ENCODE data around the gene MED27.

MED27 gene

GRCh38 chr9:131994364-131995125, 85.1 kb downstream of the MED27 start:
- DNase-seq = no peak

DNA sequence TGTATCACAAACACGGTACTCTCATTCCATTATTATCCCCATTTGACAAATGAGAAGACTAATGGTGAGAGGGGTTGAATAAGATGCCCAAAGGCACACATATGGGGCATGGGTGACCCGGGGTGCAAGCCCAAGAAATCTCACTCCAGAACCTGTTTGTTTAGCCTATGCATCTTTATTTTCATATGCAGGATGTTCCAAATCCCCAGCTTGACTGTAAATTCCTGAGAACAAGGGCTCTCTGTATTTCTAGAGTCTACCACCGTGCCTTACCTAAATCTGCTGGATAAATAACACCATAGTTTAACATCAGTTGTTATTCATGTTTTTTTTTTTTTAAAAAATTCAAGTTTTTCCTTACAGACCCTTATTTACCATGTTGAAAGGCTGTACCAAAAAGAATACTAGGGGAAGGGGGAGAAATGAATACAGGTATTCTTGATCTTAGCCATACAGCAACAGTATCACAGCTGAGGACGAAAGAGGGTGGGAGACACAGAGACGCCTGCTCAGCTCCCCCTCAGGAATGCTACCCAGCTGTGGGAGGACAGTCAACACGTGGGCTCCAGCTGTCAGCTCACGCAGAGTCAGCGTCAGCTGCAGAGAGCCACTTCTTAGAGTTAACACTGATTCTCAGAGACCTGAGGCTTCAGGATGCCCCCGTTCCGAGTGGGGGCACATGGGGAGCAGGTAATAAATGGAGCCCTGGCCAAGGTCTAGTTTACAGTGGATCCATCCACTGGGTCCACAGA, 86.6 kb downstream of the MED27 start:
- no peak for DNase-seq

DNA sequence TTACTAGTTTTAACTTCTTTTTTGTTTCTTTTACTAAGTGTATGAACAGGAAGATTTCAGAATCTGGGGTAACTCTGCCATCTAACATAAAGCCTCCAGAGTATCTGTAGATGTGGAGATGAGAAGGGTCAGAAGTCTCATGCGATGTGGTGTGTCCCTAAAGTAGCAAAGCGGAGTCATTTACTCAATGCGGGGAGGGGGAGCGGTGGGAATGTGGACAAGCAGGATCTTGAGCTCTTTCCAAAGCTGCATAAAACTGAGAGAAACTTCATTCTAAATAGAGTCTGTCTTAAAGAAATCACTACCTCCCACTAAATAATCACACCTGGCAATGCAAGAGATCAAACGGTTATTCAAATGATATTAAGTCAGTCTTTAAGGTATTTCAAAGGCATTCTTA, 92.4 kb downstream of the MED27 start:
- no peak for DNase-seq

DNA sequence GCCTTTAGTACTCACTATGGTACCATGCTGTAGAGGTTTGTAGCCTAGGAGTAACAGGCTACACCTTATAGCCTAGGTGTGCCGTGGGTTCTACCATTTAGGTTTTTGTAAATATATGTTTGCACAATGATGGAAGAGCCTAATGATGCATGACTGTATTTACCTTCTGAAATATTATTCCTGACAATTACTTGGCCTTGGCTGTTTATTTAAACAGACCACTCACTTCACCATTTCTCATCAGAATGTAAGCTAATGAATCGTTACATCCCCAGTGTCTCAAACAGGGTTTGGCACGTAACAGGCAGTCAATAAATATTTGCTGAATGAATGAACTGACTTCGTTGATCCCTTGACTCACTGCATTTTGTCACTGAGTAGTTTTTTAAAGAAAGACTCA, 93.1 kb downstream of the MED27 start:
- no peak for DNase-seq

GRCh38 chr9:131986089-131986488, 93.6 kb downstream of the MED27 start:
- no peak for DNase-seq

DNA sequence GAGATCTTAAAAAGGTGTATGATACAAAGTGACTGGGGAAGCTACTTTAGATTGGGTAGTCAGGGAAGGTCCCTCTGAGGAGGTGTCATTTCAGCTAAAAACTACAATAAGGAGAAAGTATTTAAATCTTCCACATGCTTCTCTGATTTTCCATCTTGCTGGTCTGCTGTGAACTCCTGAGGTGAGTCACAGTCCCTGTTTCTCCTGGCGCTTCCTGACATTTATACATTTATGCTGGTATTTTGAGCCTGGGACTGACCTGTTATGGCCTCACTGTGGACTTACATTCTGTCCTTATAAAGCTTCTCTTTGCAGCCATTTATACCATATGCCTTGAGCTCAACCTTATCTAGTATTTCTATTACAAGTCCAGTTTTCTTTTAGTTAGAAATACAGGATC, 95.1 kb downstream of the MED27 start:
- no peak for DNase-seq

GRCh38 chr9:131982671-131983239, 96.9 kb downstream of the MED27 start:
- DNase-seq = no peak

DNA sequence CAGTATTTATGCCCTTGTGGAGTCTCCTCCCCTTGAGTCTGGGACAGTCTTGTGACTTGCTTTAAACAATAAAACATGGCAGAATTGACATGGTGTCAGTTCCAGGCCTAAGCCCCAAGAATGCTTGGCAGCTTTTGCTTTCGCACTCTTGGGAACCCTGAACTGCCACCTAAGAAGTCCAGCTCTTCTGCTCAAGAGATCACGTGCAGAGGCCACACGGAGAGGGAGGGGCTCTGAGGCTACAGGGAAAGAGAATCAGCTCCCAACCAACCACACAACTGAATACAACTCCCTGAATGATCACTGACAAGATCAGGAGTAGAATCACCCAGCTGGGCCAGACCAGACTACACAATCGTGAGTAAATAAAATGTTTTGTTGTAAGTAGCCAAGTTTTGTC, 97.6 kb downstream of the MED27 start:
- no peak for DNase-seq

DNA sequence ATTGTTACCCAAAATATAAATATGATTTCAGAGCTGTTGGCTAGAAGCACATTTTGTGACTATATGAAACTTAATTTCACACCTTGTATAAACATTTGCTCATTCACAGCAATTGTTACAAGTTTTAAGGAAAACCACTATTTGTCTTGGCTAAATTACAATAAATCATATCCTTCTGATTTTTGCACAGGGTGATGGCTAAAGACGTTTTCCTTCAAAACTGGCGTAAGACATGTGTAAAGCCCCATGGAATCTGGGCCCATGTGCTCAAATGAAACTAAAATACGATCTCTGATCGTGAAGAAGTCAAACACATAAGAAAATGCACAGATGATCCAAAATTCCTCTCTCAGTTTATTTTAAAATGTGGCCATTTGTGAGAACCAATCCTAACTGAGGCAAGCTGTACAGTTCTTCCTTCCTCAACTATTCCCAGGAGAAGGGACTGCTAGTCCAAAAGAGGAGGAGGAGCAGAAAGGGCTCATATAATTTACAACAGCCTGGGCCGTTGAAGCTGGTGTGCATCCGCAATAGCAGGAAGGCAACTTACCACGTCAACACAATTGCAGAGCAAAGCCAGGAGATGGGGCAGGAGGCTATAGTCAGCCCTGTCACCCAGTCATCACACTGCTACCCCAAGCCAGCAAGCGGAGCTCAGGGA, 98.4 kb downstream of the MED27 start:
- DNase-seq = no peak

GRCh38 chr9:131980267-131981016, 99.2 kb downstream of the MED27 start:
- DNase-seq = no peak

GRCh38 chr9:131977109-131977838, 102.4 kb downstream of the MED27 start:
- no peak for DNase-seq

- no peak for DNase-seq
Measured at GRCh38 chr9:131976157-131977108, 103.2 kb downstream of the MED27 start.

DNA sequence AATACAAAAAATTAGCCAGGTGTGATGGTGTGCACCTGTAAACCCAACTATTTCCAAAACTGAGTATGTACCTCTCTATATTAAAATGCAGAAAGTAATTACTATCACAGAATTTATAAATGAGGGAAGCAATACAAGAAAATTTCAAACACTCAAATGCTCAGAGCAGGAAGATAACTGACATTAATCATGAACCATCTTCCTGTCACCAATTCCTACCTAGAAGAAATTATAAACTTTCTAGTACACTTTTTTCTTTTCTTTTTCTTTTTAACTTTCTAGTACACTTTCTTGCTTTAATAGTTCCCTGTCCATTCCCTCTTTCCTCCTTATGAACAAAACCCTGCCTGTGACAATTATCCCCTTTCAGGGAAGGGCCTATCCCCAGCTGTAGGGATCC, 106.8 kb downstream of the MED27 start:
- no peak for DNase-seq

DNA sequence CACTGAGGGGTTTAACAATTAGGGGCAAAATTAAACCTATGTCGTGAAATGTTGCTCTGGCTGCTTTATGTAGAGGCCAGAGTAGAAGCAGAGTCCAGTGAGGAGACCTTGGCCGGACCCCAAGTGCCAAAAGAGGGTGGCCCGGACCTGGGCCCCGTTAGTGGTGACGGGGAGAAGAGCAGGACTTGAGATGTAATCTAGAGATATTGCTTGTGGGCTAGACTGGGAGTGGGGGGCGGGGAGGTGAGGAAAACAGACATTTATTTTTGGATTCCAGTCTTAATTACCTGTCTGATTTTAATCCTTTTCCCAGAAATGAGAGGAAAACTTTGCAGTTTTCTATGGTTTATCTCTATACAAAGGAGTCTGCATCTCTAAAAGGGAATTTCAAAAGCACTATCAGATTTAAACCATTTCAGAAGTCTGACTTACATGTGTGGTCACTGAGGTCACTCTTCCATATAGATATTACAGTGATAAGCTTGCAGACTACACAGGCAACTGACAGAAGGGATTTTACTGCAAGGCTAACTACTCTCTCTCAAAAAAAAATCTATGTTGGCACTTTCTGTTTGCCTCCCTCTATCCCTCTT, 108.1 kb downstream of the MED27 start:
- no peak for DNase-seq

GRCh38 chr9:131969469-131969989, 110.1 kb downstream of the MED27 start:
- no peak for DNase-seq

GRCh38 chr9:131968632-131969031, 111.0 kb downstream of the MED27 start:
- no peak for DNase-seq

DNA sequence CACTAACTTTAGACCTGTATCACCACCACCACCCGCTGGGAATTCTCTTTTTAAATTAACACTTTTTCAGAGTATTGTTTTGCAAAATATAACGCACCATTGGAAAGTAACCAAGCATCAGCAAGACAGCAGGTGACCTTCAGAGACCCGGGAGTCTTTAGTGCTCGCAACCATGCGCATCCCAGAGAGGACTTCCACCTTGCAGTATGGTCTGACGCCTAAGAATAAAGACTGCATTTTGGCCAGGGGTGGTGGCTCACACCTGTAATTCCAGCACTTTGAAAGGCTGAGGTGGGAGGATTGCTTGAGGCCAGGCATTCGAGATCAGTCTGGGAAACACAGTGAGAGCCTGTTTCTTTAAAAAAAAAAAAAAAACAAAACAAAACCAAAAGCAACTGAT, 113.8 kb downstream of the MED27 start:
- DNase-seq = no peak

DNA sequence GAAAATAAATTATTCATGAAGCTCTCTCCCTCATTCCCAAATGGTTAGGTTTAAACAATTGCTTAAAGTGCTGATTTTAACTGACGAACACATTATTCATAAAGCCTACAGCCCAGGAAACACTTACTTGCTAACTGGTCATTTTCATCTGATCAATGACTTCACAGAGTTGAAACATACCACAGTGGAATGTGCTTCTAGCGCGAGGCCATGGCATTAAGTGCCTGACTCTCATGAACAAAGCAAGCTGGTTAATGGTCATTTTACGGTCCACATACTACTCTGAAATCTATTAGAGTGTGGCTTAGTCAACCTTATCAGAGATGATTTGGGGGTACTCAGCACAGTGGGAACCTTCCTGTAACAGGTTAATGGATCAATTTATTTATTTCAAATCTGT, 114.6 kb downstream of the MED27 start:
- no peak for DNase-seq

- DNase-seq = no peak
Measured at GRCh38 chr9:131963072-131964030, 116.3 kb downstream of the MED27 start.

Measured in NCI-H446 treated with DMSO at 0.1 percent for 48 hours (cell line).